ENCODE results near the gene BMP8B. TPM values are rescaled to one million over a fixed set of nuclear protein-coding genes. Genes with fewer than 3 reads are reported as not detected.

BMP8B gene
- total and polyA plus RNA-seq, 4 donors, result 0.08 to 0.19 (median 0.18) TPM

DNA sequence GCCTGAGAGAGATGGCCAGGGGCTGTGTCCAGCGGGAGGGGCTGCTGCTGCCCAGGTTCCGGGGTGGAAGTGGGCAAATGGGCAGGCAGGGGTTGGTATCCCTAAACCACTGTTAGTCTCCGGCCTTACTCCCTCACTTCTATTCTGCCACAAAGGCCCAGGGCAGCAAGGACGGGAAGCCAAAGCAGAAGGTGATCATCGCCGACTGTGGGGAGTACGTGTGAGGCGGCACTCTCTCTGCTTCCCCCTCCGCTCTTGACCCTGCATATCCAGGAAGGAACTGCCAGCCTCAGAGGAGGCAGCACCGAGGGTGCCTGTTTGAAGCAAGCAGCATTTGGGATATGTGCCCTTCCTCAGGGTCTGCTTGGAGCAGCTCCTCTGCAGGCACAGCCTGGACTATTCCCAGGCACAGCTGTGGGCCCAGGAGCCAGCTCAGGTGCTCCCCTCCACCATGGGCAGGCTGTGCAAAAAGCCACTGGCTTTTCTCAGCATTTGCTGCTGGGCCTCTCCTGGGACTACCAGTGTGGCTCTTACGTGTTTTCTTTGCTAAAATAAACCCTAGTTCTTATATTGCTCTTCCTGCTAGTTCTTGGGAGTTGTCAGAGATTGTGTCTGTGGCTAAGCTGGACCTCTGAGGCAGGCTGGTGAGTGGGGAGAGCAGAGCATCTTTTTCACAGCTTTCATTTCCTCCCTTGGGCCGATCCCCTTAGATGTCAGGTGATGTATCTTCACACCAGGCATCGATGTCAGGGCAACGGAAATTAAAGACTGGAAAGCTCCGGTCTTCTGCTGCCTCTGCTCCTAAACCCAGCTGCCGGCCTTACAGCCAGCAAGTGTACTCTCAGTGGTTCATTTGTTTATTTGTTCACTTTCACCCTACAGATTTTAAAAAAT lies 35.3 kb downstream of the BMP8B start:
- H3K36me3 ChIP-seq (ENCODE audit: control insufficient read depth in 4 of 4, insufficient read depth in 3 of 4, low read depth in 1 of 4, low read length in 3 of 4), result peaks cover 18 to 89% (median 62%) of the 10 kb centered on the region in 4 donors
- H3K27me3 ChIP-seq (ENCODE audit: control insufficient read depth in 4 of 4, insufficient read depth in 4 of 4, low read length in 3 of 4), result no peaks in the 10 kb centered on the region
- no peaks in the 10 kb centered on the region for H3K9me3 ChIP-seq (ENCODE audit: control insufficient read depth in 4 of 4, low read length in 3 of 4)
- H3K27ac ChIP-seq (ENCODE audit: low read depth in 1 of 2, low read length in 2 of 2), result no peak overlapping the region
- TF ChIP-seq, protein P1, sequence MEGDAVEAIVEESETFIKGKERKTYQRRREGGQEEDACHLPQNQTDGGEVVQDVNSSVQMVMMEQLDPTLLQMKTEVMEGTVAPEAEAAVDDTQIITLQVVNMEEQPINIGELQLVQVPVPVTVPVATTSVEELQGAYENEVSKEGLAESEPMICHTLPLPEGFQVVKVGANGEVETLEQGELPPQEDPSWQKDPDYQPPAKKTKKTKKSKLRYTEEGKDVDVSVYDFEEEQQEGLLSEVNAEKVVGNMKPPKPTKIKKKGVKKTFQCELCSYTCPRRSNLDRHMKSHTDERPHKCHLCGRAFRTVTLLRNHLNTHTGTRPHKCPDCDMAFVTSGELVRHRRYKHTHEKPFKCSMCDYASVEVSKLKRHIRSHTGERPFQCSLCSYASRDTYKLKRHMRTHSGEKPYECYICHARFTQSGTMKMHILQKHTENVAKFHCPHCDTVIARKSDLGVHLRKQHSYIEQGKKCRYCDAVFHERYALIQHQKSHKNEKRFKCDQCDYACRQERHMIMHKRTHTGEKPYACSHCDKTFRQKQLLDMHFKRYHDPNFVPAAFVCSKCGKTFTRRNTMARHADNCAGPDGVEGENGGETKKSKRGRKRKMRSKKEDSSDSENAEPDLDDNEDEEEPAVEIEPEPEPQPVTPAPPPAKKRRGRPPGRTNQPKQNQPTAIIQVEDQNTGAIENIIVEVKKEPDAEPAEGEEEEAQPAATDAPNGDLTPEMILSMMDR (IDR thresholded peaks at IDR 0.05; ENCODE audit: low read depth, low read length, missing input control), result no peak
- TF ChIP-seq YY1 (IDR thresholded peaks at IDR 0.05) (no peak), HNF4G (IDR thresholded peaks at IDR 0.05) (no peak), TAF1 (conservative IDR thresholded peaks at IDR 0.05) (no peak)
- TF ChIP-seq, protein P2, sequence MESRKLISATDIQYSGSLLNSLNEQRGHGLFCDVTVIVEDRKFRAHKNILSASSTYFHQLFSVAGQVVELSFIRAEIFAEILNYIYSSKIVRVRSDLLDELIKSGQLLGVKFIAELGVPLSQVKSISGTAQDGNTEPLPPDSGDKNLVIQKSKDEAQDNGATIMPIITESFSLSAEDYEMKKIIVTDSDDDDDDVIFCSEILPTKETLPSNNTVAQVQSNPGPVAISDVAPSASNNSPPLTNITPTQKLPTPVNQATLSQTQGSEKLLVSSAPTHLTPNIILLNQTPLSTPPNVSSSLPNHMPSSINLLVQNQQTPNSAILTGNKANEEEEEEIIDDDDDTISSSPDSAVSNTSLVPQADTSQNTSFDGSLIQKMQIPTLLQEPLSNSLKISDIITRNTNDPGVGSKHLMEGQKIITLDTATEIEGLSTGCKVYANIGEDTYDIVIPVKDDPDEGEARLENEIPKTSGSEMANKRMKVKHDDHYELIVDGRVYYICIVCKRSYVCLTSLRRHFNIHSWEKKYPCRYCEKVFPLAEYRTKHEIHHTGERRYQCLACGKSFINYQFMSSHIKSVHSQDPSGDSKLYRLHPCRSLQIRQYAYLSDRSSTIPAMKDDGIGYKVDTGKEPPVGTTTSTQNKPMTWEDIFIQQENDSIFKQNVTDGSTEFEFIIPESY (IDR thresholded peaks at IDR 0.05), result no peak
- TF ChIP-seq, protein P3, sequence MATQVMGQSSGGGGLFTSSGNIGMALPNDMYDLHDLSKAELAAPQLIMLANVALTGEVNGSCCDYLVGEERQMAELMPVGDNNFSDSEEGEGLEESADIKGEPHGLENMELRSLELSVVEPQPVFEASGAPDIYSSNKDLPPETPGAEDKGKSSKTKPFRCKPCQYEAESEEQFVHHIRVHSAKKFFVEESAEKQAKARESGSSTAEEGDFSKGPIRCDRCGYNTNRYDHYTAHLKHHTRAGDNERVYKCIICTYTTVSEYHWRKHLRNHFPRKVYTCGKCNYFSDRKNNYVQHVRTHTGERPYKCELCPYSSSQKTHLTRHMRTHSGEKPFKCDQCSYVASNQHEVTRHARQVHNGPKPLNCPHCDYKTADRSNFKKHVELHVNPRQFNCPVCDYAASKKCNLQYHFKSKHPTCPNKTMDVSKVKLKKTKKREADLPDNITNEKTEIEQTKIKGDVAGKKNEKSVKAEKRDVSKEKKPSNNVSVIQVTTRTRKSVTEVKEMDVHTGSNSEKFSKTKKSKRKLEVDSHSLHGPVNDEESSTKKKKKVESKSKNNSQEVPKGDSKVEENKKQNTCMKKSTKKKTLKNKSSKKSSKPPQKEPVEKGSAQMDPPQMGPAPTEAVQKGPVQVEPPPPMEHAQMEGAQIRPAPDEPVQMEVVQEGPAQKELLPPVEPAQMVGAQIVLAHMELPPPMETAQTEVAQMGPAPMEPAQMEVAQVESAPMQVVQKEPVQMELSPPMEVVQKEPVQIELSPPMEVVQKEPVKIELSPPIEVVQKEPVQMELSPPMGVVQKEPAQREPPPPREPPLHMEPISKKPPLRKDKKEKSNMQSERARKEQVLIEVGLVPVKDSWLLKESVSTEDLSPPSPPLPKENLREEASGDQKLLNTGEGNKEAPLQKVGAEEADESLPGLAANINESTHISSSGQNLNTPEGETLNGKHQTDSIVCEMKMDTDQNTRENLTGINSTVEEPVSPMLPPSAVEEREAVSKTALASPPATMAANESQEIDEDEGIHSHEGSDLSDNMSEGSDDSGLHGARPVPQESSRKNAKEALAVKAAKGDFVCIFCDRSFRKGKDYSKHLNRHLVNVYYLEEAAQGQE (IDR thresholded peaks at IDR 0.05), result no peak
- no peaks in the 10 kb centered on the region for H3K4me1 ChIP-seq (ENCODE audit: control insufficient read depth in 4 of 4, insufficient read depth in 4 of 4, low read length in 3 of 4)
- WGBS, result 95% methylated on average over 16 of the region's 16 CpGs
- H3K9ac ChIP-seq (ENCODE audit: low read depth in 1 of 2, low read length in 2 of 2), result no peak overlapping the region
- DNase-seq (ENCODE audit: low spot score), result no peak
- no peak overlapping the region for H3K4me3 ChIP-seq (ENCODE audit: low read depth in 1 of 3, low read length in 3 of 3)

DNA sequence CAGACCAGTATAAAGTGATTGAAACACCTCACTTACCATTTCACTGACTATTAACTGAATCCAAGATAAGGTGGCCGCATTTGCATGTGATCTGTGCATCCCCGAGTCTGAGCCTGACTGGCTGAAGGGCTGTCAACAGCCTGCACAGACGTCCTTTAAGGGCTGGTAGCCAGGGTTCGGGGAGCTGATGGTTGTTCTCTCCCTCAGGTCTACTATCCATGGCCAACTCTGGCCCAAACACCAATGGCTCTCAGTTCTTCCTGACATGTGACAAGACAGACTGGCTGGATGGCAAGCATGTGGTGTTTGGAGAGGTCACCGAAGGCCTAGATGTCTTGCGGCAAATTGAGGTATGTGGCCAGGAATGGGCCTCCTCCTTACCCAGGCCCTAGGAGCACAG lies 36.0 kb downstream of the BMP8B start:
- DNase-seq (ENCODE audit: low spot score), result no peak
- Histone ChIP-seq H3K36me3 (ENCODE audit: control insufficient read depth in 4 of 4, insufficient read depth in 3 of 4, low read depth in 1 of 4, low read length in 3 of 4) (peaks cover 18 to 88% (median 65%) of the 10 kb centered on the region in 4 donors), H3K27ac (ENCODE audit: low read depth in 1 of 2, low read length in 2 of 2) (no peak overlapping the region), H3K4me1 (ENCODE audit: control insufficient read depth in 4 of 4, insufficient read depth in 4 of 4, low read length in 3 of 4) (no peaks in the 10 kb centered on the region), H3K27me3 (ENCODE audit: control insufficient read depth in 4 of 4, insufficient read depth in 4 of 4, low read length in 3 of 4) (no peaks in the 10 kb centered on the region), H3K4me3 (ENCODE audit: low read depth in 1 of 3, low read length in 3 of 3) (no peak overlapping the region), H3K9ac (ENCODE audit: low read depth in 1 of 2, low read length in 2 of 2) (no peak overlapping the region), H3K9me3 (ENCODE audit: control insufficient read depth in 4 of 4, low read length in 3 of 4) (no peaks in the 10 kb centered on the region)
- 94% methylated on average over 6 of the region's 6 CpGs for WGBS
- TF ChIP-seq, protein P2 (IDR thresholded peaks at IDR 0.05), result no peak
- TF ChIP-seq JUND (IDR thresholded peaks at IDR 0.05), result no peak
- TF ChIP-seq YY1 (IDR thresholded peaks at IDR 0.05), result no peak
- no peak for TF ChIP-seq FOXA1 (IDR thresholded peaks at IDR 0.05)
- no peak for TF ChIP-seq TAF1 (conservative IDR thresholded peaks at IDR 0.05)
- no peak for TF ChIP-seq HNF4A (conservative IDR thresholded peaks at IDR 0.05)
- TF ChIP-seq RXRA (IDR thresholded peaks at IDR 0.05), result no peak
- no peak for TF ChIP-seq HNF4G (IDR thresholded peaks at IDR 0.05)
- no peak for TF ChIP-seq EGR1 (IDR thresholded peaks at IDR 0.05; ENCODE audit: low read depth in 2 of 2)
- TF ChIP-seq, protein P4, sequence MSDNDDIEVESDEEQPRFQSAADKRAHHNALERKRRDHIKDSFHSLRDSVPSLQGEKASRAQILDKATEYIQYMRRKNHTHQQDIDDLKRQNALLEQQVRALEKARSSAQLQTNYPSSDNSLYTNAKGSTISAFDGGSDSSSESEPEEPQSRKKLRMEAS (IDR thresholded peaks at IDR 0.05), result no peak
- TF ChIP-seq, protein P1 (IDR thresholded peaks at IDR 0.05; ENCODE audit: low read depth, low read length, missing input control), result no peak
- no peak for TF ChIP-seq RAD21 (IDR thresholded peaks at IDR 0.05)
- no peak for TF ChIP-seq GABPA (IDR thresholded peaks at IDR 0.05 in 1 of 2, conservative IDR thresholded peaks at IDR 0.05 in 1 of 2)

Data from liver (tissue), 9 donors.